Measurements from ENCODE around the gene ATP13A2.

ATP13A2 gene

DNA sequence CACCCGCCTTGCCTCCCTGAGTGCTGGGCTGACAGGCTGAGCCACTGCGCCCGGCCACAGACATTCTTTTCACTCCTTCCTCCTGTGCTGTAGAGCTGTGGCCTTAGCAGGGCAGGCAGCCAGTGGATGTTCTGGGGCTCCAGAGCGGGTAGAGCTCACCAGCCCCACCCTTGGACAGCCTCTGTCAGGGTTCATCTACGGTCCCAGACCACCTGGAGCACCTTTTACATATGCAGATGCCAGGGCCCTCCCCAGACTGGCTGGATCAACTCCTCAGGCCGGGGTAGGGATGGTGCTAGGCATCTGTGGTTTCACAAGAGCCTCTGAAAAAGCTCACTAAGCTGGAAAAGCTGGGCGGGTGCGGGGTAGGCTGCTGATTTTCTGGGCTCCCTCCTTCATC is 4.6 kb downstream of the ATP13A2 start:
- H3K4me1 ChIP-seq (ENCODE audit: control insufficient read depth, insufficient read depth, low read length, poor library complexity, severe bottlenecking), result peaks cover 14% of the 10 kb centered on the region
- H3K36me3 ChIP-seq (ENCODE audit: control insufficient read depth, insufficient read depth, low read length), result peaks cover 30% of the 10 kb centered on the region
- H3K27me3 ChIP-seq (replicated peaks; ENCODE audit: control insufficient read depth, insufficient read depth, low read length, poor library complexity, severe bottlenecking), result no peaks in the 10 kb centered on the region
- H3K9me3 ChIP-seq (ENCODE audit: control insufficient read depth, low read length), result no peaks in the 10 kb centered on the region
- DNase-seq, result no peak
- no peak overlapping the region for H3K4me3 ChIP-seq (ENCODE audit: insufficient read depth, low read depth, low read length, poor library complexity, severe bottlenecking)
- no peak overlapping the region for H3K27ac ChIP-seq (ENCODE audit: insufficient read depth, low read length, poor library complexity, severe bottlenecking)

DNA sequence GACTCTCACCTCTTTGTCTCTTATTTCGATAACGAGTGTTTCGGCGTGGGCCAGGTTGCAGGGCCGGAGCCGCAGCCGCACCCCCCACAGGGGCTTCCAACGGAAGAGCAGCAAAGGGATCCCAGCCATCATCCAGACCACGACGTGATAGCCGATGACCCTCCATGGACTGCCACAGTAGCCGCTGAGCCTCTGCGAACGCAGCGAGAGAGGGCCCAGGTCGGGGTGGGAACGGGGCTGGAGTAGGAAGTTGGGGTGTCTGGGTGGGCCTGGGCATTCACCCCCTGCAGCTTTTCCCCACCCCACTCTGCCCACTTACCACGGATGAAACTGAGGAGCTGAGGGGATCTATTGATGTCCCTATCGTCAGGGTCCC is 6.4 kb downstream of the ATP13A2 start:
- H3K4me1 ChIP-seq (ENCODE audit: control insufficient read depth, insufficient read depth, low read length, poor library complexity, severe bottlenecking), result peaks cover 3% of the 10 kb centered on the region
- H3K36me3 ChIP-seq (ENCODE audit: control insufficient read depth, insufficient read depth, low read length), result peaks cover 37% of the 10 kb centered on the region
- H3K27ac ChIP-seq (ENCODE audit: insufficient read depth, low read length, poor library complexity, severe bottlenecking), result no peak overlapping the region
- no peak overlapping the region for H3K4me3 ChIP-seq (ENCODE audit: insufficient read depth, low read depth, low read length, poor library complexity, severe bottlenecking)
- H3K27me3 ChIP-seq (replicated peaks; ENCODE audit: control insufficient read depth, insufficient read depth, low read length, poor library complexity, severe bottlenecking), result no peaks in the 10 kb centered on the region
- DNase-seq, result no peak
- H3K9me3 ChIP-seq (ENCODE audit: control insufficient read depth, low read length), result no peaks in the 10 kb centered on the region

DNA sequence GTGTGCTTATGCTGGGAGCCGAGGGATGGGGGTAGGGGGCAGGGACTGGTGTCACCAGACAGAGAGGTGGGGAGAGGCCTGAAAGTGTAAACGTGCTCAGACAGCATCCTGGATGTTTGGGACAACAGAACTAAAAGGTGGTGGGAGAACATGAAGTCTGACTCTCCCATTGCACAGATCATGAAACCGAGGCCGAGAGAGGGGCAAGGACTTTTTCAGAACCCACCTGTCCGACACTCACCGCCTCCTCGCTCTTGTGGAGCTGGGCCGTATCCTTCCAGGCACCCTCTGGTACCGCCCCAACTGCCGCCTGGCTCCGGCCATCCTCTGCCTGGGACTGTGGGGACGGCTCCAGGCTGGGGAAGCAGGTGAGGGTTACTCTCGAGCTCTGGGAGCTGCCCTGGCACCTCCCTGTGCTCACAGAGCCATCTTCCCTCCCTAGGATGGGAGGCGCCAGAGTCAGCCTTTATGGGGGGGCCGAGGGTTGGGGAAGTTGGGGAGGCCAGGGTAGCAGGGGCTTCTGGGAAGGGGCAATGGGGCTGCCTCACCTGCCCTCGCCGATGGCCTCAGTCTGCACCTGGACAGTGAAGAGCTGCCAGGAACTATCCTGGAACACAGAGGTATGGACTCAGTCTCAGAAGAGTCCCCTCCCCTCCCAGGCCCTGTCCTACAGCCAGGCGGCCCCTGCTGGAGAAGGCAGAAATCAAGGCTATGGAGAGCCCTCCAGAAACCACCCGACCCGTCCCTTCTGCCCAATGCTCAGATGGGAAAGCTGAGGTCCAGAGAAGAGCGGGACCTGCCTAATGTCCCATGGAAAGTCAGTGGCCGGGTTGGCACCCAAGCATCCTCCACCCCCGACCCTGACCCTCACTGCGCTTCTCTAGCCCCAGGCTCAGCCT is 7.0 kb downstream of the ATP13A2 start:
- H3K36me3 ChIP-seq (ENCODE audit: control insufficient read depth, insufficient read depth, low read length), result peaks cover 37% of the 10 kb centered on the region

DNA sequence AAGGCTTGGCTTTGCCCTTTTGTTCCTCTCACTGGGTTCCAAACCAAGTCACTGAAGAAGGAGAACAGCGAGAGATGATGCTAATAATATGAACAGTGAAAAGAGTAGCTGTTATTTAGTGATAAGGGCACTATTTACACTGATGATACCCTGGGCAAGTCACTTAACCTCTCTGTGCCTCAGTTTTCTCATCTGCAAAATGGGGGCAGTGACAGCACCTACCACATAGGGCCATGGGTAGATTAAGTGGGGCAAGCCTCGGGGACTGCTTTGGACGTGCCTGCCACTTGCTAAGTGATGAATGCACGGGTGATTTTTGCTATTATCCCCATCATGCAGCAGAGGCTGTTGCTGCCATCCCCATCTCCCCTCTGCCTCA is 9.2 kb downstream of the ATP13A2 start:
- H3K36me3 ChIP-seq (ENCODE audit: control insufficient read depth, insufficient read depth, low read length), result peaks cover 47% of the 10 kb centered on the region
- H3K4me1 ChIP-seq (ENCODE audit: control insufficient read depth, insufficient read depth, low read length, poor library complexity, severe bottlenecking), result no peaks in the 10 kb centered on the region
- no peak for DNase-seq
- H3K9me3 ChIP-seq (ENCODE audit: control insufficient read depth, low read length), result no peaks in the 10 kb centered on the region
- H3K27ac ChIP-seq (ENCODE audit: insufficient read depth, low read length, poor library complexity, severe bottlenecking), result no peak overlapping the region
- H3K4me3 ChIP-seq (ENCODE audit: insufficient read depth, low read depth, low read length, poor library complexity, severe bottlenecking), result no peak overlapping the region
- no peaks in the 10 kb centered on the region for H3K27me3 ChIP-seq (replicated peaks; ENCODE audit: control insufficient read depth, insufficient read depth, low read length, poor library complexity, severe bottlenecking)

More for the DNA sequence above, 7.0 kb downstream of the ATP13A2 start:
- H3K4me3 ChIP-seq (ENCODE audit: insufficient read depth, low read depth, low read length, poor library complexity, severe bottlenecking), result no peak overlapping the region
- no peaks in the 10 kb centered on the region for H3K9me3 ChIP-seq (ENCODE audit: control insufficient read depth, low read length)
- H3K27ac ChIP-seq (ENCODE audit: insufficient read depth, low read length, poor library complexity, severe bottlenecking), result no peak overlapping the region
- H3K4me1 ChIP-seq (ENCODE audit: control insufficient read depth, insufficient read depth, low read length, poor library complexity, severe bottlenecking), result no peaks in the 10 kb centered on the region
- H3K27me3 ChIP-seq (replicated peaks; ENCODE audit: control insufficient read depth, insufficient read depth, low read length, poor library complexity, severe bottlenecking), result no peaks in the 10 kb centered on the region
- no peak for DNase-seq

DNA sequence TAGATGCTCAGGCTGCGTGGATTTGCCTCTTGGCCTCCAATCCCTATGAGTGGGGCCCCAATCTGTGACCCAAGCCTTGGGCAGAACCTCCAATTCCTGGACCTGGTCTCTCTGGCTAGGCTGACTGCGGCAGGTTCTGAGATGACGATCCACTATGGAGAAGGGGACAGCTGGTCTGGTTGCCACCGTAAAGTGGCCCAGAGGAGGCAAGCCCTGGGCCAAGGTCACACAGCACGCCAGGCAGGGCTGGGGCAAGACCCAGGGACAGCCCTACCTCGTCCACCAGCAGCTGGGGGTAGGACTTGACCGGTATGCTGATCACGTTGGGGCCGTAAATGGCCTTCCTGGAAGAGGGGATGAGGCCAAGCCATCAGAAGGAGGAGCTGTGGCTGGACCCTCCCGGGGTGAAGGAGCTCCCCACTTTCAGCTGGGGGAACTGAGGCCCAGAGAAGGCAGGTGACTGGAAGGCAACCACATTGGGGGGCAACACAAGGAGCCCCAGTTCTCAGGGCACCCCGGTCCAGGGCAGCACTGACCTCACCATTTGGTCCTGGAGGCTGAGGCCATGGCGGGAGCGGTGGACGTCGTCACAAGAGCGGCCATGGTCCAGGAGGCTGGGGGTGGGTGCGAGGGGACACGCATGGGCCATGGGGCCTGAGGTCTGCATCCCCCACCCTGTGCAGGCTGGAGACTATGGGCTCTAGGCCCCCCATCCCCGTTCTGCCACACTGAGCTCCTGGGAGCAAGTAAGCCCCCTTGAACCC is 9.8 kb downstream of the ATP13A2 start:
- H3K4me3 ChIP-seq (ENCODE audit: insufficient read depth, low read depth, low read length, poor library complexity, severe bottlenecking), result no peak overlapping the region

DNA sequence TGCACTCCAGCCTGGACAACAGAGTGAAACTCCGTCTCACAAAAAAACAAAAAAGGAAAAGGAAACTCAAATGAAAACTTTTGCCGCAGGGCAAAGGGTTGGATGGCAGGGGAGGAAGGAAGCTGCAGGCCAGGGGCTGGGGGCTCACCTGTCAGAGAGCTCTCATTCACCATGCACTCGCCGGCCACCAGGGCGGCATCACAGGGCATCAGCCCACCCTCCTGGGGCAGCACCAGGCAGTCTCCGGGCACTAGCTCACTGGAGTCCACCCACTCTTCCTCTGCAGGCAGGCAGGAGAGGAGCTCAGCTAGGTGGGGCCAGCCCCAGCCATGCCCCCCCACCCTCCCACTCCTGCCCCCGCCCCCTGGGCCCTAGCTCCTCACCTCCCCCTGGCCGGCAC is 11.9 kb downstream of the ATP13A2 start:
- DNase-seq, result no peak
- no peaks in the 10 kb centered on the region for H3K4me1 ChIP-seq (ENCODE audit: control insufficient read depth, insufficient read depth, low read length, poor library complexity, severe bottlenecking)
- H3K27ac ChIP-seq (ENCODE audit: insufficient read depth, low read length, poor library complexity, severe bottlenecking), result no peak overlapping the region
- peaks cover 59% of the 10 kb centered on the region for H3K36me3 ChIP-seq (ENCODE audit: control insufficient read depth, insufficient read depth, low read length)
- no peaks in the 10 kb centered on the region for H3K9me3 ChIP-seq (ENCODE audit: control insufficient read depth, low read length)
- no peaks in the 10 kb centered on the region for H3K27me3 ChIP-seq (replicated peaks; ENCODE audit: control insufficient read depth, insufficient read depth, low read length, poor library complexity, severe bottlenecking)
- no peak overlapping the region for H3K4me3 ChIP-seq (ENCODE audit: insufficient read depth, low read depth, low read length, poor library complexity, severe bottlenecking)

More for the DNA sequence above, 9.8 kb downstream of the ATP13A2 start:
- Histone ChIP-seq H3K27ac (ENCODE audit: insufficient read depth, low read length, poor library complexity, severe bottlenecking) (no peak overlapping the region), H3K36me3 (ENCODE audit: control insufficient read depth, insufficient read depth, low read length) (peaks cover 50% of the 10 kb centered on the region), H3K9me3 (ENCODE audit: control insufficient read depth, low read length) (no peaks in the 10 kb centered on the region), H3K4me1 (ENCODE audit: control insufficient read depth, insufficient read depth, low read length, poor library complexity, severe bottlenecking) (no peaks in the 10 kb centered on the region), H3K27me3 (replicated peaks; ENCODE audit: control insufficient read depth, insufficient read depth, low read length, poor library complexity, severe bottlenecking) (no peaks in the 10 kb centered on the region)
- no peak for DNase-seq

DNA sequence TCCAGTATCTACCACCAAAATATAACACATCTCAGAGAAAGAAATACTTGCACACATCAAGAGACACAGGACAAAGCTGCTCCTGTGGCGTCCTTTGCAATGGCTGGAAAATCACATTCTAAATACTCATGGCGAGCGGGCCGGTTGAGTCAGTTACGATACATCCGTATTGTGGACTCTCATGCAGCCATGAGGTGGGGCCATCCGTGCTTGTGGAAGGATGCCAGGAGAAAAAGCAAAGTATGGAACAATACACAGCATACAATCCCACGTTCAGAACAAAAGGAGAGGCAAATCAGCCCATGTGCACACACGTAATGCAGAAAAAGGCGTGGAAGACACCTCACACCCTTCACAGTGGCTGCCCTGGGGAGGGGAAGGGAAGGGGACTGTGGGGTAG is 13.1 kb downstream of the ATP13A2 start:
- H3K27me3 ChIP-seq (replicated peaks; ENCODE audit: control insufficient read depth, insufficient read depth, low read length, poor library complexity, severe bottlenecking), result no peaks in the 10 kb centered on the region
- H3K36me3 ChIP-seq (ENCODE audit: control insufficient read depth, insufficient read depth, low read length), result peaks cover 50% of the 10 kb centered on the region
- no peak for DNase-seq
- H3K9me3 ChIP-seq (ENCODE audit: control insufficient read depth, low read length), result no peaks in the 10 kb centered on the region
- no peak overlapping the region for H3K27ac ChIP-seq (ENCODE audit: insufficient read depth, low read length, poor library complexity, severe bottlenecking)
- H3K4me1 ChIP-seq (ENCODE audit: control insufficient read depth, insufficient read depth, low read length, poor library complexity, severe bottlenecking), result no peaks in the 10 kb centered on the region
- H3K4me3 ChIP-seq (ENCODE audit: insufficient read depth, low read depth, low read length, poor library complexity, severe bottlenecking), result no peak overlapping the region

DNA sequence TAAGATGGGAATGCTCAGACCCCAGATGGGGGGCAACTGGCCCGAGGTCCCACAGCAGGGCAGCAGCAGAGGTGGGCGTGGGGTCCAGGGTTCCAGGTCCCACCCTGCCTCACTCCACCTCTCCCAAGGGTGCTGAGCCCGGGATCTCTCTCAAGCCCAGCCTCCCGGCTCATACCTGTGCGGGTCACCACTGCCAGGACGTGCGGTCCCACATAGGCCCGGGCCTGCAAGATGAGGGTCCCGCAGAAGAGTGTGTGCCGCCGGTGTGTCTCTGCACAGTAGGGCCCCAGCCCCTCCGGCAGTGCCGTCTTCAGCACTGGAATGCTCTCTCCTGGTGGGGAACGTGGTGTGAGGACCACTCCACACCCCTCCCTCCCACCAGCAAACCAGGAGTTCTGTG is 14.9 kb downstream of the ATP13A2 start:
- no peaks in the 10 kb centered on the region for H3K4me1 ChIP-seq (ENCODE audit: control insufficient read depth, insufficient read depth, low read length, poor library complexity, severe bottlenecking)
- no peaks in the 10 kb centered on the region for H3K9me3 ChIP-seq (ENCODE audit: control insufficient read depth, low read length)
- H3K4me3 ChIP-seq (ENCODE audit: insufficient read depth, low read depth, low read length, poor library complexity, severe bottlenecking), result no peak overlapping the region
- DNase-seq, result no peak
- H3K36me3 ChIP-seq (ENCODE audit: control insufficient read depth, insufficient read depth, low read length), result peaks cover 44% of the 10 kb centered on the region
- H3K27me3 ChIP-seq (replicated peaks; ENCODE audit: control insufficient read depth, insufficient read depth, low read length, poor library complexity, severe bottlenecking), result no peaks in the 10 kb centered on the region
- no peak overlapping the region for H3K27ac ChIP-seq (ENCODE audit: insufficient read depth, low read length, poor library complexity, severe bottlenecking)

DNA sequence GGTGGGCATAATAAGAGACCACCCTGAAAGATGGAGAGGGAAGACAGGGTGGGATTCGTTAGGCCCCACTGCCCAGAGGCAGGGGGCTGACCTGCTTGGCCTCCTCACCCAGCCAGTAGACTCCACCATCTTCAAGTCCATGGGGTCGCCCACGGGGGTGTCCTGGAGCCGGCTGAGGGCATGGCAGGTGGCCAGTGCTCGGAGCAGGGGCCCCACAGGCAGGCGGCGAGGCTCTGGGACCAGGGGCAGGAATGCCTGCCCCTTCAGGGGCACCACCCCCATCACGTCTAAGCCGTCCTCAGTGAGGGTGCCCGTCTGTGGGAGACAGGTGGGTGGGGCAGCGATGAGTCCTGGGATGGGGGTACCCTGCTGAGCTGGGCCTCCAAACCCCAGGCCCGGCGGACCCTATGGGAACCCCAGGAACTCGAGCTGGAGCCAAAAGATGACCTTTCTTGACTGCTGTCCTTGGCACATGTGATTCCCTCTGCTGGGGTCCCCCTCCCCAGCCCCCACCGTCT is 18.1 kb downstream of the ATP13A2 start:
- Histone ChIP-seq H3K9me3 (ENCODE audit: control insufficient read depth, low read length) (no peaks in the 10 kb centered on the region), H3K4me1 (ENCODE audit: control insufficient read depth, insufficient read depth, low read length, poor library complexity, severe bottlenecking) (no peaks in the 10 kb centered on the region), H3K27ac (ENCODE audit: insufficient read depth, low read length, poor library complexity, severe bottlenecking) (no peak overlapping the region), H3K36me3 (ENCODE audit: control insufficient read depth, insufficient read depth, low read length) (peaks cover 55% of the 10 kb centered on the region), H3K4me3 (ENCODE audit: insufficient read depth, low read depth, low read length, poor library complexity, severe bottlenecking) (no peak overlapping the region), H3K27me3 (replicated peaks; ENCODE audit: control insufficient read depth, insufficient read depth, low read length, poor library complexity, severe bottlenecking) (no peaks in the 10 kb centered on the region)
- DNase-seq, result no peak

DNA sequence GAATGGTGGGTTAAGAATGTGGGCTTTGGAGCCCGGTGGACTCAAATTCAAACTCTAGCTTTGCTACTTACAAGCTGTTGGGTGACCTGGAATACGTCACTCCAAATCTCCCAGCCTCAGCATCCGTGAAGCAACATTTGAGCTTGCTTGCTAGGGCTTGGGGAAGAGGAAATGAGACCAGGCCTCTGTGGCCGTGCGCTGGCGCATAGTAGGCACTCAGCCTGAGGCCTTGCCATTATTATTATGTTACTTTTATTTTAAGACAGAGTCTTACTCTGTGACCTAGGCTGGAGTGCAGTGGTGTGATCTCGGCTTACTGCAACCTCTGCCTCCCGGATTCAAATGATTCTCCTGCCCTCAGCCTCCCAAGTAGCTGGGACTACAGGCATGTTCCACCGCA is 19.1 kb downstream of the ATP13A2 start:
- Histone ChIP-seq H3K9me3 (ENCODE audit: control insufficient read depth, low read length) (no peaks in the 10 kb centered on the region), H3K4me1 (ENCODE audit: control insufficient read depth, insufficient read depth, low read length, poor library complexity, severe bottlenecking) (no peaks in the 10 kb centered on the region), H3K27ac (ENCODE audit: insufficient read depth, low read length, poor library complexity, severe bottlenecking) (no peak overlapping the region), H3K27me3 (replicated peaks; ENCODE audit: control insufficient read depth, insufficient read depth, low read length, poor library complexity, severe bottlenecking) (no peaks in the 10 kb centered on the region), H3K36me3 (ENCODE audit: control insufficient read depth, insufficient read depth, low read length) (peaks cover 57% of the 10 kb centered on the region), H3K4me3 (ENCODE audit: insufficient read depth, low read depth, low read length, poor library complexity, severe bottlenecking) (no peak overlapping the region)
- no peak for DNase-seq

Data from effector memory CD4-positive, alpha-beta T cell (primary cell).